ENCODE results near the gene UBXN10.

DNA sequence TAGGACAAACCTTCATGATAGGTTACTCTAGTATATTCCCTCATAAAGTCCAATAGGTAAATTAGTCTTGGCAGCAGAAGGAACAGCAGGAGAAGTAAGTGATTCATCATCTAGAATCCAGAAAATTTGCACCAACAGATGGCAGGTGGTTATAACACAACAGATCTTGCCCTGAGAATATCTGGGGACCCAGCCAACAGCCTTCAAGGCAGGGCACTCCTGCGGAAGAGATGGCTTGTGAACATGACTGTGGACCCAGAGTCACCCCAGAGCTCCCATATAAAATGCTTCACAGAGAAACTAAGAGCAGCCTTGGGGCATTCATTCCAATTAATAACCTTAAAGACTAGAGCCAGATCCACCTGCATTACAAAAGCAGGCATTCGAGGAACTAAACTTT lies 8.3 kb downstream of the UBXN10 start:
- TF ChIP-seq EZH2 (IDR thresholded peaks at IDR 0.05; ENCODE audit: low read length): no peak
- TF ChIP-seq, protein P1, sequence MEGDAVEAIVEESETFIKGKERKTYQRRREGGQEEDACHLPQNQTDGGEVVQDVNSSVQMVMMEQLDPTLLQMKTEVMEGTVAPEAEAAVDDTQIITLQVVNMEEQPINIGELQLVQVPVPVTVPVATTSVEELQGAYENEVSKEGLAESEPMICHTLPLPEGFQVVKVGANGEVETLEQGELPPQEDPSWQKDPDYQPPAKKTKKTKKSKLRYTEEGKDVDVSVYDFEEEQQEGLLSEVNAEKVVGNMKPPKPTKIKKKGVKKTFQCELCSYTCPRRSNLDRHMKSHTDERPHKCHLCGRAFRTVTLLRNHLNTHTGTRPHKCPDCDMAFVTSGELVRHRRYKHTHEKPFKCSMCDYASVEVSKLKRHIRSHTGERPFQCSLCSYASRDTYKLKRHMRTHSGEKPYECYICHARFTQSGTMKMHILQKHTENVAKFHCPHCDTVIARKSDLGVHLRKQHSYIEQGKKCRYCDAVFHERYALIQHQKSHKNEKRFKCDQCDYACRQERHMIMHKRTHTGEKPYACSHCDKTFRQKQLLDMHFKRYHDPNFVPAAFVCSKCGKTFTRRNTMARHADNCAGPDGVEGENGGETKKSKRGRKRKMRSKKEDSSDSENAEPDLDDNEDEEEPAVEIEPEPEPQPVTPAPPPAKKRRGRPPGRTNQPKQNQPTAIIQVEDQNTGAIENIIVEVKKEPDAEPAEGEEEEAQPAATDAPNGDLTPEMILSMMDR (optimal IDR thresholded peaks at IDR 0.05 in 1 of 3, IDR thresholded peaks at IDR 0.05 in 1 of 3, conservative IDR thresholded peaks at IDR 0.05 in 1 of 3; ENCODE audit: extremely low read depth in 1 of 3, insufficient read depth in 2 of 3, low read length in 3 of 3): no peak
